Stimulated activated CD8-positive, alpha-beta memory T cell treated with anti-CD3 and anti-CD28 coated beads, Interleukin-15, amount 100 ng/mL, for 24 hours (primary cell): ENCODE data around the gene ANP32B.
"Not testable (repeated sequence)": the region's sequence is repeated elsewhere in the genome, so short reads cannot be mapped to it uniquely, and the experiment has no call there.

Source experiments
- DNase-seq: peaks from one replicate; pipeline ENCODE4 v3.0.0-alpha.2; 2020; ENCODE audit warnings: low read depth

ANP32B gene

DNA sequence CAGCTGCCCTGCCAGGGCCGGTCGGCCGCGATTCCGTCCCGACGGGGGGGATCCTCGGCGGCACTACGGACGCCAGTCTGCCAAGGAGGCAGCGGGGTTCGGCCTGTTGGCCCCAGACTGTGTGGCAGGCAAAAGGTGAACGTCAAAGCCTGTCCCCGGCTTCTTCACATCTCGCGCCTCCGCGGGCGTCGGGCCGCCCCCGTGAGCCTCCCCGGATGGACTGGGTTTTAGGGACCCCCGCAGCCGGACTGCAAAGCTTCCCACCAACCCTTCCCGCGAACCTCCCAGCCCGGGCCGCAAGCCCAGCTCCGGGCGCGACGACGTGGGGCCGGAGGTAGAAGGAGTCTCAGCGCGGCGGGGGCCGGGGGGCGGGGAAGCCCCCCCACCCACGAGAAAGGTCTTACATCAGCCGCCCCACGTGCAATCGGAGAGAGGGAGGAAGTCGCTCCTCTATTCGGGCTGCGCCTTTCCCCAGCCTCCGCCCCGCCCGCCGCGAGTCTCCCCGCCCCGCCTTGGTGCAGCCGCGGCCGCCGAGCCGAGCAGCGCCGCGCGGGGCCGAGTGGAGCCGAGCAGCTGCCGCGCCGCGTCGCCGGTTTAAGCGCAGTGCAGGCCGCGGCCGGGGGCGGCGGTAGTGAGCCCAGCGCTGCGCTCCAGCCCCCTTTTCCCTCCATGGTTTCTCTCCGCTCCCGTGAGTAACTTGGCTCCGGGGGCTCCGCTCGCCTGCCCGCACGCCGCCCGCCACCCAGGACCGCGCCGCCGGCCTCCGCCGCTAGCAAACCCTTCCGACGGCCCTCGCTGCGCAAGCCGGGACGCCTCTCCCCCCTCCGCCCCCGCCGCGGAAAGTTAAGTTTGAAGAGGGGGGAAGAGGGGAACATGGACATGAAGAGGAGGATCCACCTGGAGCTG, at the start of gene ANP32B:
Gene ANP32B, plus strand, starts transcription at position 659 of the 906 bp plus-strand sequence. Its CDS starts 215 bp downstream, at position 874.
- peak; percentile 86 for DNase-seq

DNA sequence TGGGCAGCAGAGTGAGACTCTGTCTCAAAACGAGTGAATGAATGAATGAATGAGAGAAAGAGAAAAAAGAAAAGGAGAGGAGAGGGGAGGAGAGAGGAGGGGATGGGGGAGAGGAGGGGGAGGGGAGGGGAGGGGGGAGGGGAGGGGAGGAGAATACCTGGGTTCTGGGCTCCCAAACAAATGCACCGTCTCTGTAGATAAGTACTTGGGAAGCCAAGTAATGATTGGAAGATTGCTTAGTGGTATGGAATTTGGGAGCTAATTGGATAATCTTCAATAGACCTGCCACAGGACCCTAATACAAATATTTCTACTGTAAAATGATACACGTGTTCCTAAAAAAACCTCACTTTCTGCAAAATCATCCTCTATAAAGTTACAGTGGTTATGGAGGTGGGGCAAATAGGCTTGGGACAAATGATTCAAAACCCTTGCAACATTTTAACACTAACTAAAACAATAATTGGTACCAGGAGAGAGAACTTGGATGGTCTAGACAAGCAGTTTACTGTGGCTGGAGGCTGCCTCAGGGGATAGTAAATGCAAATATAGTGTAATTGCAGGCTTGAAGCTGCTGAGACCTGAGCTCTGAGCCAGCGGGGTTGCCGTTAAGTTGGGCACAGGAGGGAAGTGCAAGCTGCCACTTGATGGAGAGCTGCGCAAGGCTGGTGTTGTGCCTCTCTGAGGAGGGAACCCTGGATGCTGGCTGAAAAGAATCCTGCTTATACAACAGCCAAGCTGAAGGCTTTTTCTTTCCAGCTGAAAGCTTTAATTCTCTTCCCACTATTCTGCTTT, 48.6 kb upstream of the ANP32B start:
- DNase-seq, result no peak

DNA sequence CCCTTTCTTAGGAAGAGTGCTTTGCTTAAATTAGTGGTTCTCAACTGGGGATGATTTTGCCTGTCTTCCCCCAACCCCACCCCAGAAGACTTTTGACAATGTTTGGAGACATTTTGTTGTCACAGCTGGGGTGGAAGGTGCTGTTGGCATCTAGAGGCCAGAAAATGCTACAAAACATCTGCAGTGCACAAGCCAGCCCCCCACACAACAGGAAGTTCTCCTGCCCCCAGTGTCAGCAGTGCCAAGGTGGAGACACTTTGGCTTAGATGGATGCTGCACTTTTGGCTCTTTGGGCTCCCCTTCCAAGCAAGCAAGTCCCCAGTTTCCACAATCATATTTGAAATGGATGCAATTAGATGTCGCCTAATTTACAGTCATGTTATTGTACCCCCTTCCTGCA, 47.9 kb upstream of the ANP32B start:
- DNase-seq, result no peak

DNA sequence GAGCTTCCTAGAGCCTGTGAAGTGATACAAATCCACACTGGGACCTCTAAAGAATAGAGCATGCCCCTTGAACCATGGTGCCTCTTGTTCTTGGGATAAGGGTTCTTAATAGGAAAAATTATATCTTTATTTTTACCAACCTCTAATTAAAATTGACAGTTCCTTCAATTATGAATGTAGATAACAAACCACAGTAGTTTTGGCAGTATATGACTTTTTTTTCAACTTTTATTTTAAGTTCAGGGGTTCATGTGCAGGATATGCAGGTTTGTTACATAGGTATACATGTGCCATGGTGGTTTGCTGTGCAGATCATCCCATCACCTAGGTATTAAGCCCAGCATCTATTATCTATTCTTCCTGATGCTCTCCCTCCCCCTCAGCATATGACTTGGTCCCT, 46.1 kb upstream of the ANP32B start:
- DNase-seq, result no peak

DNA sequence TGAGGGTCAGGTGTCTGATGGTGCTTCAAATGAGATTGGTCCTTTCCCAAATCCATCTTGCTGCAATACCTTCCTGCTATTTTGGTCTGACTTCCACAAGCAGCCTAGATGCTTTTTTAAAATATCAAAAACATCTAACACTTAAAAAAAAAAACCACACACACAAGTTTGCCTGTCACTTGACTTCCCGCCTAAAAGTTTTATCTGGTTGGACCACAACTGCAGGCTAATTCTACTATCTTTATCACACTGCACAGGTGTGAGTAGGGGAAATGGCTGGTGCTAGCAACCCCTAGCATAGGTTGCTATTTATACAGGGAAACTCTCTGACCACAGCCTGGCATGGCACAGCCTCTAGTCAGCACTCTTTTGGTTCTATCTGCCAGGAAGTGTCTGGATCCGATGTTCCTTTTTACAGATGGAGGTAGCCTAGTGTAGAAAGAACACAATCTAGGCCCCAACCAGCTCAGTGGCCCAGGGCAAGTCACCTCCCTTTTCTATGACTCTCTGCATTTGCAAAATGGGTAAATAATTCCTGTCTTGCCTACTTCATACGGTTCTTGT, 45.0 kb upstream of the ANP32B start, which contains the start of gene HEMGN:
Gene HEMGN, minus strand, starts transcription at position 92 of the 564 bp plus-strand sequence. Its CDS starts 36 bp downstream, at position 56.
- DNase-seq, result no peak

DNA sequence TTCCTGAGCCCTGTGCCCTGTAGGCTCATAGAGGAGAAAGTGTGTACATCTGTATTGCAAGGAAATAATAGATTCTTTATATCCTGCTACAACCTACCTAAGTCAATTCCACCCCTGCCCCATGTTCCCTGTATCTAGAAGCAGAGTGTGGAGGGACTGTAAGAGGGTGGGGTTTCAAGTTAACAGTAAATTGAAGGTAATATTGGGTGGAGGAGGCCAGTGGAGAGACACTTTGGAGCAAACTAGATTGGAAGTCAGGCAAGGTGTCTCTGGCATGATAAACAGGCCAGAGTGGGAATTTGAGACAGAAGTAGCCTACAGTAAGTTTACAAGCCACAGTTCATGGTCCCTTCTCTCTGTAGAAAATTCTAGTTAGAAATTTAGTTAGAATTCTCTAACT, 42.9 kb upstream of the ANP32B start:
- no peak for DNase-seq

DNA sequence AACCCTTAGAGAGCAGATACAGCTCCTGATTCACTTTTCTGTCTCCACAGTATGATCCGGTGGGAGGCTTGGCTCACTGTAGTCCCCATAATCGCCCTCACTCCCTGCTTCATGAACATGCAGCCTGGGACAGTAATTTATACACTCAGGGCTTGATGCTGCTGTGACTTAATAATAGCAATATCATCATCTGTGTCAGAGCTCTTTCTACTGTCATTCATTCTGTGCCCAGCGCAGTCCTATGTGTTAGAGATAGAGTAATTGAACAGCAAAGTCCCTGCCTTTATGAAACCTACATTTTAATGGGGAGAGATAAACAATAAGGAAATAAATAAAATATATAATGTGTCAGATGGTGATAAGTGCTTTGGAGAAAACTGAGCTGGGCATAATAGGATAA, 42.4 kb upstream of the ANP32B start:
- DNase-seq, result no peak

DNA sequence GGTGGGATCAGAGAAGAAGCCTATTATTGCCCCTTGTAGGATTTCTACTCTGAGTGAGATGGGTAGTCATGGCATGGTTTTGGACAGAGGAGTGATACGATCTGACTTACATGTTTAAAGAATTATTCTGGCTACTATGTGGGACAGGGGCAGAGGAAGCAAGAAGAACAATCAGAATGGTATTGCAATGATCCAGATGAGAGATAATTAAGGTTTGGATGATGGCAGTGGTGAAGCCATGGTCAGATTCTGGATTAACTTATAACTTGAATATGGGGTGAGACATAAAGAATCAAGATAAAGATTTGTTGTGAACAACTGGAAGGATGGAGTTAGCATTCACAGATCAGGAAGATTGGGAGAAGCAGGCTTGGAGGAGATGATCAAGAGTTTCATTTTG, 41.8 kb upstream of the ANP32B start:
- no peak for DNase-seq

DNA sequence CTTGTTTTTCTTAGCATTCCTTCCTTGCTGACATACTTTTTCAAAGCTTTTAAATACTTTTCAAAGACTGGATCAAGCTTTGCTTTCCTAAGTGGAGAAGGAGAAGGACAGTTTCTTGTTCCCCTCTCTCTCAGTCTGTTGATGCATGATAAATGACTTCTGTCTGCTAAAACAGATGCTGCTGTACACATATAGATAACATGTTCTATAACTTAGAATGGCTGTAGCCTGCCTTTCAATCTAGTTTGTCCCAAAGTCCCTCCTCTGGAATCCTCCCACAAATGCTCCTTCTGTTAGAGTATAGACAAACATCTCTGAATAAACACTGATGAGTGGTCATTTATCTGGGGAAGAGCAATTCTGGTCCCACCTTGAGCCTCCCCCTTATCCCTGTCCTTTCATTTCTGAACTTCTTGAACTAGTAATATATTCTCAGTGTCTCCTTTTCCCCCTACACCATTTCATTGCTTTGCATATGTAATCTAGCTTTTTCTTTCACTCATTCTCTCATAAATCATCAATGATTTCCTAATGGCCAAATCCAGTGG, 39.8 kb upstream of the ANP32B start:
- DNase-seq, result no peak

DNA sequence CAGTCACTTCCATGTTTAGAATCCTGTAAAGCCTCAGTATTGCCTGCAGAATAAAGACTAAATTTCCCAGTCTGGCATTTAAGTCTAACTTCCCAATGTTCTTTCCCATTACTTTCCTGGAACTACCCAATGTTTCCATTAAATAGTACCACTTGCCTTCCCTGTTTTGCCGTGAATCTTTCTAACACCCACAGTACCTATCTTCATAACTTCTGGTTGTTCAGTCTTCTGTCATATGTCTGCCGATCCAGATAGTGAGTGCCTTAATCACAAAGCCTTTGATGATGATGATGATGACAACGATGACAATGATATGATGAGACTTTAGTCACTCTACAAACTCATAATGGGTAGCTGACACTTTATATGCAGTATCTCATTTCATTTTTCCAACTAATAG, 38.5 kb upstream of the ANP32B start:
- DNase-seq, result no peak

DNA sequence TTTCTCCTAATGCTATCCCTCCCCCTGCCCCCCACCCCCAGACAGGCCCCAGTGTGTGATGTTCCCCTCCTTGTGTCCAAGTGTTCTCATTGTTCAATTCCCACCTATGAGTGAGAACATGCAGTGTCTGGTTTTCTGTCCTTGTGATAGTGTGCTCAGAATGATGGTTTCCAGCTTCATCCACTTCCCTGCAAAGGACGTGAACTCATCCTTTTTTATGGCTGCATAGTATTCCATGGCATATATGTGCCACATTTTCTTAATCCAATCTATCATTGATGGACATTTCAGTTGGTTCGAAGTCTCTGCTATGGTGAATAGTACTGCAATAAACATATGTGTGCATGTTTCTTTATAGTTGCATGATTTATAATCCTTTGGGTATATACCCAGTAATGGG, 37.7 kb upstream of the ANP32B start:
- not testable (repeated sequence) for DNase-seq

DNA sequence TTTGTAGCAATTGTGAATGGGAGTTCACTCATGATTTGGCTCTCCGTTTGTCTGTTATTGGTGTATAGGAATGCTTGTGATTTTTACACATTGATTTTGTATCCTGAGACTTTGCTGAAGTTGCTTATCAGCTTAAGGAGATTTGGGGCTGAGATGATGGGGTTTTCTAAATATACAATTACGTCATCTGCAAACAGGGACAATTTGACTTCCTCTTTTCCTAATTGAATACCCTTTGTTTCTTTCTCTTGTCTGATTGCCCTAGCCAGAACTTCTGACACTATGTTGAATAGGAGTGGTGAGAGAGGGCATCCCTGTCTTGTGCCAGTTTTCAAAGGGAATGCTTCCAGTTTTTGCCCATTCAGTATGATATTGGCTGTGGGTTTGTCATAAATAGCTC, 36.0 kb upstream of the ANP32B start:
- not testable (repeated sequence) for DNase-seq

DNA sequence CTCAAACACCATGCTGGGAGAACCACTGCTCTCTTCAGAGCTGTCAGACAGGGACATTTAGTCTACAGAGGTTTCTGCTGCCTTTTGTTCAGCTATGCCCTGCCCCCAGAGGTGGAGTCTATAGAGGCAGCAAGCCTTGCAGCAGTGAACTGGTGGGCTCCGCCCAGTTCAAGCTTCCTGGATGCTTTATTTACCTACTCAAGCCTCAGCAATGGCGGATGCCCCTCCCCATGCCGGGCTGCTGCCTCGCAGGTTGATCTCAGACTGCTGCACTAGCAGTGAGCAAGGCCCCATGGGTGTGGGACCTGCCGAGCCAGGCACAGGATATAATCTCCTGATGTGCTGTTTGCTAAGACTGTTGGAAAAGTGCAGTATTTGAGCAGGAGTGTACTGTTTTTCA, 32.3 kb upstream of the ANP32B start:
- not testable (repeated sequence) for DNase-seq

DNA sequence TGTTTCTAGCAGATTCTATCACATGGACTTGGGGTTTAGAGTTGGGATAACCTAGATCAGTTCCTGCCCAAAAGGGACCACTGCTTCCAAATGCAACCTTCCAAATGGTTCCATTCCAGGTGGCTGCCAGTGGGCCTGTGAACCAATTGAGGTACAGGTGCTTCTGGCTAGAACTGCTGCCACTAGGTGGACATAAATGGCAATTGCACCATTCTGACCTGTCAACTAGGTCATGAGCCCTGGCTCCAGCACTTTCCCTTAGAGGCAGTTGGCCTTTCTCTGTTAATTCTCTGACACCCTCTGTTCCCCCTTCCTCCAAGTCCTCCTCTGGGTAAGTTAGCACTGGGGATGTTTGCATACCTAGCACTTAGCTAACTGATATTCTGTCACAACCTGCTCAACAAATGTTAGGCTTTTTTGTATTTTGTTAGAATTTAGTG, 28.6 kb upstream of the ANP32B start:
- no peak for DNase-seq

DNA sequence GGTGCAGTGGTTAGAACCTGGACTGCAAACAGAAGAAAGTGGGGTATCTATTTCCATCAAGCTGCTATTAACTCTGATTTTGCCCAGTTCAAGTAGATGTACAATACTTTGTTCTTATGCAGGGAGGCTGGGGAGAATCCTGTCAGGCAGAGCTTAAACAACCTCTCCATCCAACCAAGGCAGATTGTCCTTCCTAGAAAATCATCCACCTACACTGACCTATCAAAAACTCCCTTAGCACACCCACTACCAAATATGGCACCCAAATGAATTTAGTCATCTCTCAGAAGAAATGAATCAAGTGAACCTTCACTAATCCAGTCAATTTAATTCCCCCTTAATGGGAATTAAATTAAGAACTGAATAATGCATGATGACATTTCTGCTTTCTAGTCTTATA, 26.8 kb upstream of the ANP32B start:
- no peak for DNase-seq

DNA sequence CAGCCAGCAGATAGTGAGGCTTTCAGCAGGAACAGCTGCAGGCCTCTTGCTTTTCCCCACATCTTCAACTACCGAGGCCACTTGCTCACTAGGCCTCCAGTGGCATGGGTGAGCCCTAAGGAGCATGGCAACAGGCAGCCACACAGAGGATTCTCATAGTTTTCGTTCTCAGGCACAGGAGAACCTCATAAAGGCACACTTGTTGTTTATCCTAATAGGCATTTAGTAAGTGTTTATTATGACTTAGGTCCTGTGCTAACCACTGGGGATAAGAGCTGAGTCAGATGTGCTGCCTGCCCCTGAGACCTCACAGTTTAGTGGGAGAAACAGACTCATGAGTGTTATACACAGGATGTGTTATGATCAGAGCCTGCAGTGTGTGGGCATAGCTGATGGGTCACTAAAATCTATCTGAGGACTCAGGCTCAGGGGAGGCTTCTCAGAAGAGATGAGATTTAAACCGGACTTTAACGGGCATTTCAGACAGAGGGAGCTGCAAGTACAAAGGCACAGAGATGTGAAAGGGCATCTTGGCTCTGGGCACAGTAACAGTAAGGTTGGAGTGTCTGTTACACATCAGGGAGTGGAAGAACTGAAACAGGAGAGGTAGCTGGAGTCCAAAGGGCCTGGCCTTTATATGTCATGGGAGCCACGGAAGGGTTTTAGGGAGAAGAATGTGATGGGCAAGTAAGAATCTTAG, 24.2 kb upstream of the ANP32B start:
- DNase-seq, result no peak

DNA sequence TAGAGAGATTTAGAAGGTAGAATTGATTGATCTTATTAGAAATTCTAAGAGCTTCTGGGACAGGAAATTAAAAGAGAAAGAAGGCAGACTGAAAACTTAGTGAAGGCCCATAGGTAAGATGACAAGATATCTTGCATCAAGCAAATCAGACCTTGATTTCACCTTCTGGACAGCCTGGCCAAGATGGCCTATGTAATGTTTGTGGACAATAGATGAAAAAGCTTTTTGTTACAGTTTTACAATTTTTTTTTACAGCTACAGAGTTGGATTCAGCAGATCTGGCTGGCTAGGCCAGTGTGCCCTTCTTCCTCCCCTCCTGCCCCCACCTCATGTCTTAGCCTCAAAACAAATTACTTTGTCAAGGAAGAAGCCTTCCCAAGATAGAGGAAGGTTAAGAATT, 23.6 kb upstream of the ANP32B start:
- no peak for DNase-seq

DNA sequence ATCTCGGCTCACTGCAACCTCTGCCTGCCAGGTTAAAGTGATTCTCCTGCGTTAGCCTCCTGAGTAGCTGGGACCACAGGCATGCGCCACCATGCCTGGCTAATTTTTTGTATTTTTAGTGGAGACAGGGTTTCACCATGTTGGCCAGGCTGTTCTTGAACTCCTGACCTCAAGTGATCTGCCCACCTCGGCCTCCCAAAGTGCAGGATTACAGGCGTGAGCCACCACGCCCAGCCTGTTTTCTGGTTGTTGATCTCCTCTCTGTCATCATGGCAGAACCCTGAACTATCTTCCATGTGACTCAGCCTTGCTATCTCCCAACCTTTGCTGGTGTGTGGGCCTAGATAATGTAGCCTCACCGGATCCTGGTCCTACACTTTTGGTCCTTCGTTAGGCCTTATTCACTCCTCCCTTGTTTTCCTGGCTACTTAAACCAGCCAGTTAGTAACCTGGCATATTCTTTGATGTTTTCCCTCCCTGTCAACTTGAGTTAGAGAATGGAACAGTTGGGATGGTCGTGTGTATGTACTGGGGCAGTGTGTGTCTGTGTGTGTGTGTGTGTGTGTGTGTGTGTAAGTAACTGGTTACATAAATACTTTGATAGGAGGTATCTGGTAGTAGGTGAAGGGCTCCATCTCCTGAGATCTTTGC, 22.3 kb upstream of the ANP32B start:
- DNase-seq, result not testable (repeated sequence)

DNA sequence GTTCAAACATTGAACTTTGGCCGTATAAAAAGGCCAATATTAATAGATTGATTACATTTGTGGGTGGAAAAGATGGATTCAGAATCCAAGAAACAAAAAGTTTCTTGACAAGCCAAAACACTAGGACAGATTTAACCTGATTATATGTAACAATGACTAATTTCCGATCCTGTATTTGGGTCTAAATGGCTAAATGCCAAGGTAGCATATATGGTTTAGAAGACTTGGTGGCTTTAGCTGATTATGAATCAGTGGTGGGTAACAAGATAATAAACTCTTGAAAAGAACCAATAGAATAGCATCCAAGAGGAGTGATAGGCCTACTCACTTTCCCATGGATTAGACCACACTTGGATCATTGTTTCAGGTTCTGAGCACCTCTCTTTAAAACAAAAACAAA, 21.8 kb upstream of the ANP32B start:
- no peak for DNase-seq

DNA sequence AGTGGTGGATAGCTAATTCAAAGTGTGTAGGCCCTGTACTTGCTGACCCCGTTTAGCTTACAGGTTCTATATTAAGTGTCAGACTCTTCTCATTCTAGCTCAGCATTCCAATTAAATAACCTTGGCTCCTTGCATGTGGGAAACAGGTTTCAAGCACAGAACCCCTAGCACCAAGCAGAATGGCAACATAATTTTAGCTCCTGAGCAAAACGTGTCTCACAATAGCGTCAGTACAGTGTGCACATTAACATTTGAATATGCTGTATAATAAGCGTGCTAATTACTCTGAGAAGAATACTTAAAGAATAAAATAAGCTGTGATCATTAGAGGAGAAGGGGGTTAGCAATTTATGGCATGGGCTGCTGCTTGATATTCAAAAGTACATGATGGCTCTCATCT, 21.0 kb upstream of the ANP32B start:
- DNase-seq, result no peak

DNA sequence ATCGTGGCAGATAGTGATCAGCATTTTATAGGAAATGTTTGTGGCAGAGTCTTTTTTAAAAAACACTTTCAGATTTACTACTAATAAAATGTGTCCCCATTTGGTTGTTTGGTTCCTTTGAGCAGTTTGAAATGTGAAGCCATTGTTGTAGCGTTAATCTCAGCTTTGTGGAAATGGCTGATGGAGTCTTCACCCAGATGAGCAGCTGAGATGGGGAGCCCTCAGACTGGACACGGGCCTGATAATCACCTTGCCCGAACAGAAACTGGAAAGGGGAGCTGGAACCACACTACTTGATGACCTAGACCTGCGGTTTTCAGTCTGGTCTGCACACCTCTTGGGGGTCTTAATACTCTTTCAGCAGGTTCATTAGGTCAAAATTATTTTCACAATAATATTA, 20.6 kb upstream of the ANP32B start:
- DNase-seq, result no peak
